Suprapubic skin (tissue), 4 donors: ENCODE data around the gene KCNB1.

Source experiments
- EP300 ChIP-seq: sonication (generic); formaldehyde crosslinking; IDR thresholded peaks from one replicate; pipeline ENCODE4 v1.6.1; 2017; ENCODE audit warnings: antibody characterized with exemption
- POLR2AphosphoS5 ChIP-seq, 3 donors: sonication (generic); formaldehyde crosslinking; IDR thresholded peaks; one replicate each; pipeline ENCODE4 v1.6.1; 2017; ENCODE audit warnings: antibody characterized with exemption in 3 of 3
- TF ChIP-seq, protein P1 (sequence below), 2 donors: fragments of 200-600 bp in 1 of 2; fragments of 450-650 bp in 1 of 2; sonication (generic) in 1 of 2; IDR thresholded peaks; one replicate each; pipeline ENCODE4 v1.5.1; 2016 to 2019; ENCODE audit warnings: antibody characterized with exemption in 2 of 2, mild to moderate bottlenecking in 1 of 2, moderate library complexity in 1 of 2

DNA sequence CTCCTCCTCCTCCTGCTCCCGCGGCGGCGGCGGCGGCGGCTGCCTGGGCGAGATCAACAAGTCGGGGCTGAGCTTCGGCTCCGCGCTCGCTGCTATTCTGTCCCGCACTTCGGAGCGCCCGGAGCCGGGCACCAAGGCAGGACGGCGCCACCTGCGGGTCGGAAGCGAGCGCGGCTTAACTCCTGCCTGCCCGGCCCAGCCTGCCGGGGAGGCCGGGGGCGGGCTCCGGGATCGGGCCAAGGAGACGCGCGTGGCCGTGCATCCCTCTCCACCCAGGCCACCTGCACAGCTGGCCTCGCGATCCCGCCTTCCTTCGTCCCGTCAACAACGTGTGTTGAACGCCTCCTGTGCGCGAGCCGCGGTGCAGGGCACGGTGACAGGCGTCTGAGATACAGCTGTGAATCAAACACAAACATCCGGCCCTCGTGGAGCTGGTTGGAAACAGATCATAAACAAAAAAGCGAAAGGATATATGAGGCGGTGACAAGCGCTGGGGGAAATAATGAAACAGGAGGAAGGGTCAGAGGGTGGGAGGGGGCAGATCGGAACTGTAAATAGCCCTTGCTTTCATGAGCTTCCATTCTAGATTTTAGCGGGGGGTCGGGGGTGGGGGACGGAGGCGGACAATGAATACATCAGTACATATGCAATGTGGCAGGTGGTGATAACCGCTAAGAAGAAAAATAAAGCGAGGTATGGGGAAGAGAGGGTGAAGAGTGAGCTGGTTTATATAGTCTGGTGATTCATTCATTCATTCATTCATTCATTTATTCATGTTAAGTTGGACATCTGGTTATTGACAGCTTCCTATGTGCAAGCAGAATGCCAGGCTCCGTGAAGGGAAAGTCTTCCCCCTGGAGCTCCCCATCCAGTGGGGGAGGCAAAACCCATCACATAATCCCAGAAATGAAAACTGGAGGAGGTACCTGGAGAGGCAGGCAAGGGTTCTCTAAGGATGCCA is 2.0 kb upstream of the KCNB1 start:
- TF ChIP-seq, protein P1, sequence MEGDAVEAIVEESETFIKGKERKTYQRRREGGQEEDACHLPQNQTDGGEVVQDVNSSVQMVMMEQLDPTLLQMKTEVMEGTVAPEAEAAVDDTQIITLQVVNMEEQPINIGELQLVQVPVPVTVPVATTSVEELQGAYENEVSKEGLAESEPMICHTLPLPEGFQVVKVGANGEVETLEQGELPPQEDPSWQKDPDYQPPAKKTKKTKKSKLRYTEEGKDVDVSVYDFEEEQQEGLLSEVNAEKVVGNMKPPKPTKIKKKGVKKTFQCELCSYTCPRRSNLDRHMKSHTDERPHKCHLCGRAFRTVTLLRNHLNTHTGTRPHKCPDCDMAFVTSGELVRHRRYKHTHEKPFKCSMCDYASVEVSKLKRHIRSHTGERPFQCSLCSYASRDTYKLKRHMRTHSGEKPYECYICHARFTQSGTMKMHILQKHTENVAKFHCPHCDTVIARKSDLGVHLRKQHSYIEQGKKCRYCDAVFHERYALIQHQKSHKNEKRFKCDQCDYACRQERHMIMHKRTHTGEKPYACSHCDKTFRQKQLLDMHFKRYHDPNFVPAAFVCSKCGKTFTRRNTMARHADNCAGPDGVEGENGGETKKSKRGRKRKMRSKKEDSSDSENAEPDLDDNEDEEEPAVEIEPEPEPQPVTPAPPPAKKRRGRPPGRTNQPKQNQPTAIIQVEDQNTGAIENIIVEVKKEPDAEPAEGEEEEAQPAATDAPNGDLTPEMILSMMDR (IDR thresholded peaks at IDR 0.05), result peak; percentile 34 to 76
- TF ChIP-seq POLR2AphosphoS5 (IDR thresholded peaks at IDR 0.05), result no peak
- TF ChIP-seq EP300, result no peak
